ENCODE results near the gene EYS. TPM values are rescaled to one million over a fixed set of nuclear protein-coding genes. Genes with fewer than 3 reads are reported as not detected.

EYS gene
- total and polyA plus RNA-seq, 2 of the 13 experiments (the other 11 are each of a cell fraction or from before 2014, with no cell fraction given), result 0.04 to 0.07 TPM

DNA sequence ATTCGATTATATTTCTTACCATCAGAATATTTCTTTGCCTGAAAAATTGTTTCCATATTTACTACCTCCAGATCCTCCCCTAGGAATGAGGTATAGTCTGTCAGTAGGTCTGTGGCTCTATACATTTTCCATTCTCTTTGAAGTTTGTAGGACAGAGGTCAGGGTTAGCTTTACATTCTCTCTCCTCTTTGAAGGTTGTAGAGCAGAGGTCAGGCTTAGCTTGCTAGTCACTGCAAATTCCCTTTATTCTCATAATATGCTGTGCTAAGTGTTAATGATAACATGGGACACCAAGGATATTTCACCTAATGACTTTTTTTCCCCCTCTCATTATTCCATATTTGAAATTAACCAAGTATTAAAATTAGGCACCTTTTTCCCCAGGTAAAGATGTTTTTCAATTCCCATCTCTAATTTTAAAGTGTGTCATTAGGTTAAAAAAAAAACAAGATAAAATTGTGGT is 1660.2 kb downstream of the EYS start:
- Histone ChIP-seq H3K36me3 (replicated peaks in 1 of 2; ENCODE audit: control insufficient read depth in 1 of 2, insufficient read depth in 2 of 2, low read length in 2 of 2) (no peaks in the 10 kb centered on the region), H4K20me1 (ENCODE audit: insufficient read depth, low read length) (no peaks in the 10 kb centered on the region), H3K4me3 (replicated peaks in 1 of 3; ENCODE audit: insufficient read depth in 1 of 3, low read depth in 2 of 3, low read length in 3 of 3) (peak overlapping the region in 1 of 3 experiments; percentile 21; a peak in 1 of 6 replicates), H3K4me2 (ENCODE audit: low read depth, low read length) (peak overlapping the region; percentile 44), H3K27me3 (ENCODE audit: control insufficient read depth in 1 of 2, insufficient read depth in 2 of 2, low read length in 2 of 2) (no peaks in the 10 kb centered on the region), H3K79me2 (ENCODE audit: insufficient read depth, low read length) (no peaks in the 10 kb centered on the region), H3K27ac (ENCODE audit: extremely low read length, insufficient read depth, low read length) (peak overlapping the region; percentile 71), H3K9me3 (ENCODE audit: low read length) (no peaks in the 10 kb centered on the region), H2AFZ (ENCODE audit: low read length) (no peak overlapping the region), H3K9ac (ENCODE audit: insufficient read depth, low read depth, low read length) (no peak overlapping the region), H3K4me1 (ENCODE audit: insufficient read depth, low read length) (peaks cover 36% of the 10 kb centered on the region)
- FAIRE-seq, result peak; percentile 70
- ChIA-PET POLR2A (no interaction called here), CTCF (ENCODE audit: low intra/inter-chr PET ratio, low total read pairs) (no interaction called here)
- WGBS (ENCODE audit: low lambda C conversion rate), result 0% methylated on average over 1 of the region's 1 CpG
- in situ Hi-C loops (cut with HindIII; ENCODE audit: extremely low pct_ligation_motif_present, low pct_unique_long_range_greater_than_20kb) (no loop called here), intact Hi-C loops (cut with micrococcal nuclease; ENCODE audit: unreplicated experiment) (loop anchor here (5.0 kb wide), 1 partner anchor 36 kb away; no protein-coding TSS in a partner anchor)
- BruUV-seq (replicated peaks), result no TSS peak
- peak; percentile 94 for DNase-seq (ENCODE audit: low spot score)
- peak; percentile 99 for ATAC-seq
- TF ChIP-seq ZNF296 (CRISPR knock-in tag; conservative IDR thresholded peaks at IDR 0.05), result no peak
- TF ChIP-seq, protein P1, sequence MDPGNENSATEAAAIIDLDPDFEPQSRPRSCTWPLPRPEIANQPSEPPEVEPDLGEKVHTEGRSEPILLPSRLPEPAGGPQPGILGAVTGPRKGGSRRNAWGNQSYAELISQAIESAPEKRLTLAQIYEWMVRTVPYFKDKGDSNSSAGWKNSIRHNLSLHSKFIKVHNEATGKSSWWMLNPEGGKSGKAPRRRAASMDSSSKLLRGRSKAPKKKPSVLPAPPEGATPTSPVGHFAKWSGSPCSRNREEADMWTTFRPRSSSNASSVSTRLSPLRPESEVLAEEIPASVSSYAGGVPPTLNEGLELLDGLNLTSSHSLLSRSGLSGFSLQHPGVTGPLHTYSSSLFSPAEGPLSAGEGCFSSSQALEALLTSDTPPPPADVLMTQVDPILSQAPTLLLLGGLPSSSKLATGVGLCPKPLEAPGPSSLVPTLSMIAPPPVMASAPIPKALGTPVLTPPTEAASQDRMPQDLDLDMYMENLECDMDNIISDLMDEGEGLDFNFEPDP (CRISPR knock-in tag; conservative IDR thresholded peaks at IDR 0.05), result no peak
- TF ChIP-seq CEBPG (CRISPR knock-in tag; IDR thresholded peaks at IDR 0.05), result peak; percentile 36; the same call in 1 of the 2 replicates
- TF ChIP-seq JUN (CRISPR knock-in tag; IDR thresholded peaks at IDR 0.05), result peak; percentile 61; the same call in 1 of the 2 replicates
- TF ChIP-seq NFRKB (IDR thresholded peaks at IDR 0.05), result no peak
- TF ChIP-seq PPARG (CRISPR knock-in tag; conservative IDR thresholded peaks at IDR 0.05), result peak; percentile 100
- TF ChIP-seq, protein P2, sequence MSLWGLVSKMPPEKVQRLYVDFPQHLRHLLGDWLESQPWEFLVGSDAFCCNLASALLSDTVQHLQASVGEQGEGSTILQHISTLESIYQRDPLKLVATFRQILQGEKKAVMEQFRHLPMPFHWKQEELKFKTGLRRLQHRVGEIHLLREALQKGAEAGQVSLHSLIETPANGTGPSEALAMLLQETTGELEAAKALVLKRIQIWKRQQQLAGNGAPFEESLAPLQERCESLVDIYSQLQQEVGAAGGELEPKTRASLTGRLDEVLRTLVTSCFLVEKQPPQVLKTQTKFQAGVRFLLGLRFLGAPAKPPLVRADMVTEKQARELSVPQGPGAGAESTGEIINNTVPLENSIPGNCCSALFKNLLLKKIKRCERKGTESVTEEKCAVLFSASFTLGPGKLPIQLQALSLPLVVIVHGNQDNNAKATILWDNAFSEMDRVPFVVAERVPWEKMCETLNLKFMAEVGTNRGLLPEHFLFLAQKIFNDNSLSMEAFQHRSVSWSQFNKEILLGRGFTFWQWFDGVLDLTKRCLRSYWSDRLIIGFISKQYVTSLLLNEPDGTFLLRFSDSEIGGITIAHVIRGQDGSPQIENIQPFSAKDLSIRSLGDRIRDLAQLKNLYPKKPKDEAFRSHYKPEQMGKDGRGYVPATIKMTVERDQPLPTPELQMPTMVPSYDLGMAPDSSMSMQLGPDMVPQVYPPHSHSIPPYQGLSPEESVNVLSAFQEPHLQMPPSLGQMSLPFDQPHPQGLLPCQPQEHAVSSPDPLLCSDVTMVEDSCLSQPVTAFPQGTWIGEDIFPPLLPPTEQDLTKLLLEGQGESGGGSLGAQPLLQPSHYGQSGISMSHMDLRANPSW (CRISPR knock-in tag; IDR thresholded peaks at IDR 0.05; ENCODE audit: borderline replicate concordance), result 0 out of 2 replicates have a peak, but pooled peaks have one; percentile 22
- TF ChIP-seq ZNF503 (CRISPR knock-in tag; IDR thresholded peaks at IDR 0.05), result peak; percentile 72; the same call in 1 of the 2 replicates
- TF ChIP-seq MXD4 (CRISPR knock-in tag; IDR thresholded peaks at IDR 0.05), result no peak
- 0 out of 2 replicates have a peak, but pooled peaks have one; percentile 60 for TF ChIP-seq ZSCAN12 (CRISPR knock-in tag; IDR thresholded peaks at IDR 0.05)
- TF ChIP-seq ARHGAP35 (CRISPR knock-in tag; IDR thresholded peaks at IDR 0.05; ENCODE audit: borderline replicate concordance), result no peak
- TF ChIP-seq CAMTA2 (CRISPR knock-in tag; IDR thresholded peaks at IDR 0.05; ENCODE audit: borderline replicate concordance), result no peak
- TF ChIP-seq TBX2 (CRISPR knock-in tag; IDR thresholded peaks at IDR 0.05; ENCODE audit: borderline replicate concordance), result peak; percentile 90; the same call in 1 of the 2 replicates
- TF ChIP-seq, protein P3, sequence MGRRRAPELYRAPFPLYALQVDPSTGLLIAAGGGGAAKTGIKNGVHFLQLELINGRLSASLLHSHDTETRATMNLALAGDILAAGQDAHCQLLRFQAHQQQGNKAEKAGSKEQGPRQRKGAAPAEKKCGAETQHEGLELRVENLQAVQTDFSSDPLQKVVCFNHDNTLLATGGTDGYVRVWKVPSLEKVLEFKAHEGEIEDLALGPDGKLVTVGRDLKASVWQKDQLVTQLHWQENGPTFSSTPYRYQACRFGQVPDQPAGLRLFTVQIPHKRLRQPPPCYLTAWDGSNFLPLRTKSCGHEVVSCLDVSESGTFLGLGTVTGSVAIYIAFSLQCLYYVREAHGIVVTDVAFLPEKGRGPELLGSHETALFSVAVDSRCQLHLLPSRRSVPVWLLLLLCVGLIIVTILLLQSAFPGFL (CRISPR knock-in tag; IDR thresholded peaks at IDR 0.05), result no peak
- TF ChIP-seq ZNF781 (CRISPR knock-in tag; IDR thresholded peaks at IDR 0.05; ENCODE audit: borderline replicate concordance, not compliant biosample characterization), result no peak
- TF ChIP-seq TBX3 (IDR thresholded peaks at IDR 0.05; ENCODE audit: borderline replicate concordance), result peak; percentile 76; the same call in 1 of the 2 replicates
- TF ChIP-seq RARA (CRISPR knock-in tag; IDR thresholded peaks at IDR 0.05), result peak; percentile 94
- TF ChIP-seq CENPX (CRISPR knock-in tag; IDR thresholded peaks at IDR 0.05), result no peak
- TF ChIP-seq TBL1XR1 (IDR thresholded peaks at IDR 0.05; ENCODE audit: borderline replicate concordance, low read length, partially characterized antibody), result peak; percentile 91

Data from HepG2 (cell line).